Mammary epithelial cell (primary cell): Measurements from ENCODE around the gene SLC38A10.

Experiments used
- CTCF ChIP-seq, 2 donors: IDR thresholded peaks in 1 of 2; conservative IDR thresholded peaks in 1 of 2; 2 replicates each; pipeline ENCODE4 v1.5.1; 2011 to 2012; ENCODE audit warnings: inconsistent platforms in 2 of 2, low read length in 2 of 2, mild to moderate bottlenecking in 2 of 2, control low read depth in 1 of 2, low read depth in 1 of 2; ENCODE audit not compliant: insufficient read depth in 1 of 2; ENCODE audit errors: extremely low read depth in 1 of 2
- EZH2 ChIP-seq: IDR thresholded peaks from 2 replicates; pipeline ENCODE4 v1.6.1; 2012; ENCODE audit warnings: low read length, inconsistent platforms, borderline replicate concordance

GRCh38 chr17:81244358-81245023, 50.6 kb downstream of the SLC38A10 start:
- TF ChIP-seq CTCF (conservative IDR thresholded peaks at IDR 0.05 in 1 of 2, IDR thresholded peaks at IDR 0.05 in 1 of 2; ENCODE audit: extremely low read depth in 1 of 2, insufficient read depth in 1 of 2, low read depth in 1 of 2, low read length in 2 of 2) (no peak), EZH2 (no peak)
